Measurements from ENCODE around the gene ADAMTS6. TPM values are rescaled to one million over a fixed set of nuclear protein-coding genes. Genes with fewer than 3 reads are reported as not detected.
"Not testable (repeated sequence)": the region's sequence is repeated elsewhere in the genome, so short reads cannot be mapped to it uniquely, and the experiment has no call there.

Gene ADAMTS6
- total RNA-seq, 6 donors from 2014 or later: 2.2 to 19.4 (median 6.5) TPM

DNA sequence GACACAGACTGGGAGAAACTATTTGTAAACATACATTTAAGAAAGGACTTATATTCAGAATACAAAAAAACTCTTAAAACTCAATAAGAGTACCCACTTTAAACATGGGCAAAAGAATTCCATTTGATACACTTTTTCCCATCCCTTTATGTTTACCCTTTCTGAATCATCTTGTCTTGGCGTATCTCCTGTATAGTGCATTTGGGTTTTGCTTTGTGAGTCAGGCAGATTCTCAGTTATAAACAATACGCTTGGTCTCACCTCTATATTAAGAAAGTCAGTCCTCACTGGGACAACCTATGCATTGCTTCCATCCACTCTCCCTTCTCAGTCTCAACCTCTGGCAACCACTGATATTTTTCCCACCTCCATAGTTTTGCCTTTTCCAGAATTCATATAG is 27.3 kb upstream of the ADAMTS6 start:
- no peak overlapping the region for H3K4me3 ChIP-seq
- no peaks in the 10 kb centered on the region for H3K9me3 ChIP-seq
- H3K27me3 ChIP-seq: no peaks in the 10 kb centered on the region
- ATAC-seq (ENCODE audit: low FRiP score in 2 of 2) (no peak), DNase-seq (no peak)
- no peaks in the 10 kb centered on the region for H3K4me1 ChIP-seq
- TF ChIP-seq EP300 (IDR thresholded peaks at IDR 0.05) (no peak), POLR2A (IDR thresholded peaks at IDR 0.05) (no peak), POLR2AphosphoS5 (IDR thresholded peaks at IDR 0.05) (no peak)
- TF ChIP-seq, protein P1, sequence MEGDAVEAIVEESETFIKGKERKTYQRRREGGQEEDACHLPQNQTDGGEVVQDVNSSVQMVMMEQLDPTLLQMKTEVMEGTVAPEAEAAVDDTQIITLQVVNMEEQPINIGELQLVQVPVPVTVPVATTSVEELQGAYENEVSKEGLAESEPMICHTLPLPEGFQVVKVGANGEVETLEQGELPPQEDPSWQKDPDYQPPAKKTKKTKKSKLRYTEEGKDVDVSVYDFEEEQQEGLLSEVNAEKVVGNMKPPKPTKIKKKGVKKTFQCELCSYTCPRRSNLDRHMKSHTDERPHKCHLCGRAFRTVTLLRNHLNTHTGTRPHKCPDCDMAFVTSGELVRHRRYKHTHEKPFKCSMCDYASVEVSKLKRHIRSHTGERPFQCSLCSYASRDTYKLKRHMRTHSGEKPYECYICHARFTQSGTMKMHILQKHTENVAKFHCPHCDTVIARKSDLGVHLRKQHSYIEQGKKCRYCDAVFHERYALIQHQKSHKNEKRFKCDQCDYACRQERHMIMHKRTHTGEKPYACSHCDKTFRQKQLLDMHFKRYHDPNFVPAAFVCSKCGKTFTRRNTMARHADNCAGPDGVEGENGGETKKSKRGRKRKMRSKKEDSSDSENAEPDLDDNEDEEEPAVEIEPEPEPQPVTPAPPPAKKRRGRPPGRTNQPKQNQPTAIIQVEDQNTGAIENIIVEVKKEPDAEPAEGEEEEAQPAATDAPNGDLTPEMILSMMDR (IDR thresholded peaks at IDR 0.05): no peak
- H3K27ac ChIP-seq: no peak overlapping the region
- no peaks in the 10 kb centered on the region for H3K36me3 ChIP-seq
- WGBS, 2 donors: 93 to 95% methylated on average over 2 of the region's 2 CpGs

DNA sequence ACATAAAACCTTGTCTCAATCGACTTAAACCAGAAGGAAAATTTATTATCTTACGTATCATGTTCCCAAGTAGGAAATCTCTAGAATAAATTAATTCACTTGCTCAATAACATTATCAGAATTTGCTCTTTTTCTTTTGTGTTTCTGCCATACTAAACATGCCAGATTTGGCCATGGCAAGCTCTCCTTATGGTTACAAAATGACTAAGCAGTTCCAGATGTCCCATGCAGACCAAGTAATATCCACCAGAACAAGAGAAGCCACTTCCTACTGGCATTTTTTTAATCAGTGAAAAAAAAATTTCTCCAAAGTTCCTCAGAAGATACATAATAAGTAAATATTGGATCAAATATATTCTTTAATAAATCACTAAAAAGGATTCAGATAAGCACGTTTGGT is 25.2 kb upstream of the ADAMTS6 start:
- Histone ChIP-seq H3K4me3 (no peak overlapping the region), H3K9me3 (no peaks in the 10 kb centered on the region), H3K27me3 (no peaks in the 10 kb centered on the region), H3K27ac (no peak overlapping the region), H3K4me1 (no peaks in the 10 kb centered on the region), H3K36me3 (no peaks in the 10 kb centered on the region)
- ATAC-seq (ENCODE audit: low FRiP score in 2 of 2) (no peak), DNase-seq (no peak)
- TF ChIP-seq EP300 (IDR thresholded peaks at IDR 0.05) (no peak), POLR2AphosphoS5 (IDR thresholded peaks at IDR 0.05) (no peak), POLR2A (IDR thresholded peaks at IDR 0.05) (no peak)
- TF ChIP-seq, protein P1 (IDR thresholded peaks at IDR 0.05): no peak
- 77 to 78% methylated on average over 3 of the region's 3 CpGs for WGBS, 2 donors

DNA sequence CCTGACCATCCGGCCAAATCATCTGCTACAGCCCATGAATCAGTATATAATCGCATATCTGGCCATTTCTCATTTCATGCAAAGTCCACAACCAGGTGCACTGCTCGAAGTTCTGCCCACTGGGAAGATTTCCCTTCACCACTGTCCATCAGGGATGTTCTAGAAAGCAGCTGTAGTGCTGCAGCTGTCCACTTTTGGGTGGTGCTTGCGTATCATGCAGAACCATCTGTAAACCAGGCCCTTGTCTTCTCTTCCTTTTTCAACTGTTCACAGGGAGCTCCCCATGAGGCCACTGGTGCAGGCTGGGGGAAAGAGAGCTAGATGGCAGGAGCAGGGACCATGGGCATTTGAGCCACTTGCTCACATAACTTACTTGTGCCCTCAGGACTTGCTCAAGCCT is 7.4 kb upstream of the ADAMTS6 start:
- ATAC-seq (ENCODE audit: low FRiP score in 2 of 2) (no peak), DNase-seq (no peak)
- Histone ChIP-seq H3K9me3 (no peaks in the 10 kb centered on the region), H3K4me3 (no peak overlapping the region), H3K4me1 (no peaks in the 10 kb centered on the region), H3K36me3 (no peaks in the 10 kb centered on the region), H3K27me3 (no peaks in the 10 kb centered on the region), H3K27ac (no peak overlapping the region)
- no peak for TF ChIP-seq EP300 (IDR thresholded peaks at IDR 0.05)
- TF ChIP-seq, protein P1 (IDR thresholded peaks at IDR 0.05): no peak
- TF ChIP-seq POLR2AphosphoS5 (IDR thresholded peaks at IDR 0.05): no peak
- no peak for TF ChIP-seq POLR2A (IDR thresholded peaks at IDR 0.05)
- WGBS, 2 donors: 89 to 95% methylated on average over 4 of the region's 4 CpGs

DNA sequence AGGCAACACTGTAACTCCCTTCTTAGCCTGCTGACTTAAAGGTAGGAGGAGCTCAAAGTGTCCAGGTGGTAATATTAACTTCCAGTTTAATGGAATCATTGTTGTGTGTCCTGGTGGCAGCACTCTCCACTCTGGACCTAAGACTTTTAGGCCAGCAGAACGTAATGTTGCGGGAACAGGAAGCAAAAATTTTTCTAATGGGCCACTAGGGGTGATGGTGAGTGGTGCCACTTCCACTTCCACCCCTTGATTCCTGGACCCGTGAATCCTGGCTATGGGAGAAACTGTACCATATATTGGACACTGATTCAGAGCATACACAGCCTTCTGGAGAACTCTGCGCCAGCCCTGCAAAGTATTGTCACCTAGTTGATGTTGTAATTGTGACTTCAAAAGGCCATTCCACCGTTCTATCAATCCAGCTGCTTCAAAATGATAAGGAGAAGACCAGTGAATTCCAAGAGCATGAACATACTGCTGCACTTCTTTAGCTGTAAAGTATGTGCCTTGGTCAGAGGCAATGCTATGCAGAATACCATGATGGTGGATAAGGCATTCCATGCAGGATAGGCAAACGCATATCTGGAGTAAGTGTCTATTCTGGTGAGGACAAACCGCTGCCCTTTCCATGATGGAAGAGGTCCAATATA is 6.4 kb upstream of the ADAMTS6 start:
- not testable (repeated sequence) for ATAC-seq (ENCODE audit: low FRiP score in 2 of 2)
- WGBS, 2 donors: 84 to 88% methylated on average over 6 to 7 of the region's 7 CpGs

DNA sequence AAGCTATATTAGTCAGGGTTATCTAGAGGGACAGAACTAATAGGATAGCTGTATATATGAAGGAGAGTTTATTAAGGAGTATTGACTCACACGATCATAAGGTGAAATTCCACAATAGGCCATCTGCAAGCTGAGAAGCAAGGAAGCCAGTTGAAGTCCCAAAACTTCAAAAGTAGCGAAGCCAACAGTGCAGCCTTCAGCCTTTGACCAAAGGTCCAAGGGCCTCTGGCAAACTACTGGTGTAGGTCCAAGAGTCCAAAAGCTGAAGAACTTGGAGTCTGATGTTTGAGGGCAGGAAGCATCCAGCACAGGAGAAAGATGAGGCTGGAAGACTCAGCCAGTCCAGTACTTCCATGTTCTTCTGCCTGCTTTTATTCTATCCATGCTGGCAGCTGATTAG is 5.1 kb upstream of the ADAMTS6 start:
- 93 to 99% methylated on average over 2 of the region's 2 CpGs for WGBS, 2 donors
- not testable (repeated sequence) for DNase-seq; ATAC-seq (ENCODE audit: low FRiP score in 2 of 2); H3K9me3 ChIP-seq; H3K4me1 ChIP-seq; H3K27ac ChIP-seq; H3K36me3 ChIP-seq; H3K27me3 ChIP-seq; H3K4me3 ChIP-seq

More for the DNA sequence above, 6.4 kb upstream of the ADAMTS6 start:
- not testable (repeated sequence) for H3K27ac ChIP-seq, H3K9me3 ChIP-seq, H3K4me1 ChIP-seq, H3K27me3 ChIP-seq, DNase-seq, H3K36me3 ChIP-seq, H3K4me3 ChIP-seq

DNA sequence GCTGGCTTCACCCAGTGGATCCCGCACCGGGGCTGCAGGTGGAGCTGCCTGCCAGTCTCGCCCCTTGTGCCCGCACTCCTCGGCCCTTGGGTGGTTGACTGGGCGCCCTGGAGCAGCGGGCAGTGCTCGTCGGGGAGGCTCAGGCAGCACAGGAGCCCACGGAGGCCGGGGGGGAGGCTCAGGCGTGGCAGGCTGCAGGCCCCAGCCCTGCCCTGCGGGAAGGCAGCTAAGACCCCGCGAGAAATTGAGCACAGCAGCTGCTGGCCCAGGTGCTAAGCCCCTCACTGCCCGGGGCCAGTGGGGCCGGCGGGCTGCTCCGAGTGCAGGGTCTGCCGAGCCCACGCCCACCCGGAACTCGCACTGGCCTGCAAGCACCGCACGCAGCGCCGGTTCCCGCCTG is 3.7 kb upstream of the ADAMTS6 start:
- DNase-seq (peak in 1 of 2 donors; percentile 75), ATAC-seq (ENCODE audit: low FRiP score in 2 of 2) (no peak)
- Histone ChIP-seq H3K27ac (no peak overlapping the region), H3K27me3 (no peaks in the 10 kb centered on the region), H3K36me3 (no peaks in the 10 kb centered on the region), H3K4me3 (no peak overlapping the region), H3K9me3 (no peaks in the 10 kb centered on the region), H3K4me1 (peaks cover 7 to 18% (median 14%) of the 10 kb centered on the region in 4 donors)
- 98 to 100% methylated on average over 8 to 28 of the region's 28 CpGs for WGBS, 2 donors
- TF ChIP-seq POLR2A (IDR thresholded peaks at IDR 0.05) (no peak), POLR2AphosphoS5 (IDR thresholded peaks at IDR 0.05) (no peak), EP300 (IDR thresholded peaks at IDR 0.05) (no peak)
- TF ChIP-seq, protein P1 (IDR thresholded peaks at IDR 0.05): no peak

Measured in upper lobe of left lung (tissue), 6 donors.